K562 treated with DMSO at 1 percent for 4 hours (cell line): ENCODE results near the gene CRLF3. TPM values are rescaled to one million over a fixed set of nuclear protein-coding genes. Genes with fewer than 3 reads are reported as not detected.

ENCODE experiments used
- total RNA-seq: library from RNA; unstranded; fragments of 300-600 nt; gene quantifications from 2 replicates; pipeline ENCODE4 v1.2.3, GENCODE V29; 2022; ENCODE audit not compliant: insufficient read depth

Gene CRLF3
- 13.7 and 19.5 TPM in 2 replicates for total RNA-seq

GRCh38 chr17:30824356-30825145, at the start of gene CRLF3:
CRLF3 (minus strand) TSS chr17:30824692; CDS start chr17:30824651, 41 bp downstream.

GRCh38 chr17:30831663-30832437, 7.4 kb upstream of the CRLF3 start, which contains the start of gene ATAD5:
ATAD5 (plus strand) TSS chr17:30831966; CDS start chr17:30832348, 382 bp downstream.

Other genes starting within 250 kb of the CRLF3 start
- gene ATAD5, start 7.3 kb upstream of the CRLF3 start, total RNA-seq, result 6.2 and 6.9 TPM in 2 replicates
- 14.6 and 15.7 TPM in 2 replicates for gene TEFM, start 81.5 kb upstream of the CRLF3 start, total RNA-seq
- not detected in 2 replicates for gene ADAP2, start 97.3 kb upstream of the CRLF3 start, total RNA-seq
- not detected in 2 replicates for gene RNF135, start 146.3 kb upstream of the CRLF3 start, total RNA-seq